HG02852 (cell line): ENCODE data around the gene SWSAP1.
"Not testable (repeated sequence)": the region's sequence is repeated elsewhere in the genome, so short reads cannot be mapped to it uniquely, and the experiment has no call there.

Experiments used
- ATAC-seq: cut with Tn5 transposase; IDR thresholded peaks from one replicate; pipeline ENCODE4 v1.9.1; 2021; ENCODE audit warnings: mild to moderate bottlenecking, moderate library complexity; ENCODE audit not compliant: unreplicated experiment

SWSAP1 gene

DNA sequence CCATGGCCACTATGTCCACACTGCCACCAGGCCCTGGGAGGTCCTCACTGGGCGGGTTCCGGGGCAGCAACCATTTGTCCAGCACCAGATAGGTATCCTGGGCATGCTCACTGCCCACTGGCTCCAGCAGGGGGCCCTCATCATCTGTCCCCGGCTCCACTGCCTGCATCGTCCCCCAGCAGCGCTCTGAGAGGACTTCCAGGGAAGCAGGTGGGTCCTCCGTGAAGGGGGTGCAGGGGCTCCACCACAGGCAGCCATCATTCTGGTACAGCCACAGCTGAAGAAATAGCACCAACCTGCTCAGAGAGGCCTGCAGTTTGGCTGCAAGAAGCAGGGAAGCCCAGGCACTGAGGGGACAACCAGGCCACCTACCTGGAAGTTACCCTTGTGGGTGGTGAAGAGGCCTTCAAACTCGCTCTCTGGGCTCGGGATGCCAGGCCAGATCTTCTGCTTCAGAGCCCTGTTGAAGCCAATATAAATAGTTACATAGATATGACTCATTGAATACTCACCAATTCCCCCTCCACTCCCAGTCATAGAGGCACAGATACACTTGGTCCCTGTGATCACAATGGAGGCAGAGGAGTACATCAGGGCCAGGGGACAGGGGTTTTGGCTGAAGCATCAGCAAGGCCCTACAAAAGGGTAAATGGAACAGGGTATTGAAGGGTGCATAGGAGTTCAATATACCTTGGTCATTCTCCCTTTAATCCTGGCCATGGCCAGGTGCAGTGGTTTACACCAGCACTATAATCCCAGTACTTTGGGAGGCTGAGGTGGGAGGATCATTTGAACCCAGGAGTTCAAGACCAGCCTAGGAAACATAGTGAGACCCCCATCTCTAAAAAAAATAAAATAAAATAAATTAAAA lies 4.1 kb downstream of the SWSAP1 start:
- no peak for ATAC-seq

GRCh38 chr19:11379269-11379845 lies 4.9 kb downstream of the SWSAP1 start:
- not testable (repeated sequence) for ATAC-seq

GRCh38 chr19:11379857-11380350 lies 5.4 kb downstream of the SWSAP1 start:
- no peak for ATAC-seq

DNA sequence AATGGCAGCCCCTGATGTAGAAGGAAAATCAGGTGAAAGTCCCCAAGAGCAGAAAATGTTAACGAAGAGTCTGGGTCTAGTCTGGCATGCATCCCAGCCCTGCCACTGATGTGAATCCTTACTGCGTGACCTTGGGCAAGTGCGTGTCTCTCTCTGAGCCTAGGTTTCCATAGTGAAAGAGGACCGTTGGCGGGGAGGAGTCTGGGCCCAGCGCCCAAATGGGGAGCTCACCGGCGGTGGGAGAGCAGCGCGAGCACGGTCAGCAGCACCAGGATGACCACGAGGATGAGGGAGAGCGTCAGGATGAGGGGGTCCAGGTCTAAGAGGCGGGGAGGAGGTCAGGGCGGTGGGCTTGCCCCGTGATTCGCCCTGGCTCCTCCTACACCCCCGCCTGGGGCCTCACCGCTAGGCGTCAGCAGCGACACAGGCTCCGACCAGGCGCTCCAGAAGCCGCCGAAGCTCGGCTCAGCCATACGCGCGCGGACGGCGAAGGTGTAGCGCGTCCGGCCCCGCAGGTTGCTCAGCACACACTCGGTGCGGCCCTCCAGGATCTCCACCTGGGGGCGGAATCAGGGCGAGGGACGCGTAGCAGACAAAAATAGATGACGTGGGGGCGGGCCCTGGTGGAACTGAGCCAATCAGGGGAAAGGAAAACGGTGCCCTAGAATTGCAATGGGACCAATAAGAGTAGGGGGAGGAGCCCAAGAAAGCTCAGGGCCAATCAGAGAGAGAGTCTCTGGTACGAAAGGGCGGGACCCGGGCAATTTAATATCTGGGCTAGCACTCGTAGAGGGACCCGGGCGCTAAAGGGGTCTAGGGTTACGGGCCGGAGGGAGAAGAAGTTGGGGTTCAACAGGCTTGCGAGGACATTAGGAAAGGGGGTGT lies 6.4 kb downstream of the SWSAP1 start:
- ATAC-seq = peak; percentile 83

- ATAC-seq = no peak
These were observed 8.6 kb downstream of the SWSAP1 start for GRCh38 chr19:11382898-11383705.

DNA sequence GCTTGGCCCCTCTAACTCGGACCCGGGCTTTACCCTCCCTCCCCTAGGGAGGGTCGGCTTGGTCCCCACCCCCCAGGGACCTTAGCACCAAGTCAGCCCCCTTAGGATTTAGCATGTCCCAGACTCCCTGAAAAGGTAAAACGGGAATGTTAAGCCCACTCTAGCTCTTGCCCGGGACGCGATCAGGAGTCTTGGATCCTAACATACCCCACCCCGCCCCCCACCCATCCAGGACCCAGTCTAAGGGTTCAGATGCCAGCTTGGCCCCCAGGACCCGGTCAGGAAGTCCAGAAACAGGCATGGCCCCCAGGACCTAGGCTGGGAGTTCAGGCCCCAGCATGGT lies 9.2 kb downstream of the SWSAP1 start:
- ATAC-seq = no peak

- no peak for ATAC-seq
These were observed 10.3 kb downstream of the SWSAP1 start for GRCh38 chr19:11384778-11385129.

DNA sequence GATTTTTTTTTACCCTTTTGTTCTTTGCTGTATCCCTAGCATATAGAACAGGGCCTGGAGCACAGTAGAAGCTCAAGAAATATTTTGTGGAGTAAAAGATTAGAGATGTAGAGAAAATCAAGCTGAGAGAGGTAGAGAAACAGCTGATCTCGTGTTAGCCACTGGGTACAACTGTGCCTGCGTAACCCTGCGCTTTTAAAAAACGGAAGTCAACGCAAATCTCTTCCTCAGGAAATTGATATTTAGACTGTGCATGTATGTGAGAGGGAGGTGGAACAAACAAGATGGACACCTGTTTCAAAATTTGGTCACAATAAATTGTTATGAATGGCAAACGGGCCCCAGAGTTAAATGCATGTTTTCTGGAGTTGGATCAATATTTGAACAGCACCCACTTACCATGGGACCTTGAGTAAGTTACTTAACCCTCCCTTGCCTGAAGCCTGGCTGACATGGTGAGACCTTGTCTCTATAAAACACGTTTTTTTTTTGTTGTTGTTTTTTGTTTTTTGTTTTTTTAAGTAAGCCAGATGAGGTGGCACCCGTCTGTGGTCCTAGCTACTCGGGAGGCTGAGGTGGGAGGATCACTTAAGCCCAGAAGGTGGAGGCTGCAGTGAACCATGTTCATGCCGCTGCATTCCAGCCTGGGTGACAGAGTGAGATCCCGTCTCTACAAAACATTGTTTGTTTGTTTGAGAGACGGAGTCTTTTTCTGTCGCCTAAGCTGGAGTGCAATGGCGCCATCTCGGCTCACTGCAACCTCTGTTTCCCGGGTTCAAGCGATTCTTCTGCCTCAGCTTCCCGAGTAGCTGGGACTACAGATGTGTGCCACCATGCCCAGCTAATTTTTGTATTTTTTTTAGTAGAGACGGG lies 12.9 kb downstream of the SWSAP1 start:
- ATAC-seq = no peak

DNA sequence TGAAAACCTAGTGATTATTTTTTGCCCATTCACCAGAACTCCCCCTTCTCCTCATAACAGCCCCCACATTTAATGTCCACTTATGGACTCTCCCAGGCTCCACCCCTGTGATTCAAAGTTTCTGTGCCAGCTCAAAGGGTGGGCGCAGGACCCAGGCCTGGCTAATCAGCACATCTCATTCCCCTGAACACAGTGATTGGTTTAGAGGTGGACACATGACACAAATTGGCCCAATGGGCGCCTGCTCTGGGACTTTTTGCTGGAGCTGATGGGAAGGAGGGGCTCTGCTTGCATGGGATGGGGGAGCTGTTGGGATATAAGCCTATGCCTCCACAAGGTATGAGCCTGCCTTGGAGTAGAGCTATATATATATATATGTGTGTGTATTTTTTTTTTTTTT lies 15.9 kb downstream of the SWSAP1 start:
- ATAC-seq = no peak

DNA sequence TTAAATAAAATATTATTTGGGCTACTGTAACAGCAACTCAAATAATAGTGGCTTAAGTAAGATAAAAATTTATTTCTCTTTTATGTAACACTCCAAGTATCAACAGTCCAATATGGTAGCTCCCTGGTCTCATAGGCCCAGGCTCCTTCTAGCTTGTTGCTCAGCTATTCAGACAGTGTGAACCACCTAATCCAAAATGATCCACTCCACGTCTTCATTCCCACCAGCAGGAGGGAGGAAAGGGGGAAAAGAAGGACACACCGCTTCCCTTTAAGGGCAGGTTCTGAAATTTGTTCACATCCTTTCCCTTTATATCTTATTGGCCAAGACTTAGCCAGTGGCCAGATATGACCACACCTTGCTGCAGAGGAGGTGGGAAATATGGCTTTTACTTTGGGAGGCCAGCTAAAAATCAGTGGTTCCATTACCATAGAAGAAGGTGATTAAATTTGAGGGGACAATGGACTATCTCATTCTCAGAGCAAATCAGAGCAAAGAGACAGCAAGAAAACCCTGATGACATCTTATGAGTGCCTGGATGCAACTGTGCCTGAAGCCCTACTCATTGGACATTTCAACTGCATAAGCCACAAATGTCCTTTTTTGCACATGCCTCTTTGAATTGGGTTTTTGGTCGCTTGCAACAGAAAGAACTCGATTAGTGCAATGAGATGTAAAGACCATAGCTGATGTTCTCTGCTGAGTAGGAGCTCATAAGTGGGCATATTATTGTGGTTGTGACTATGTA lies 16.6 kb downstream of the SWSAP1 start:
- no peak for ATAC-seq

DNA sequence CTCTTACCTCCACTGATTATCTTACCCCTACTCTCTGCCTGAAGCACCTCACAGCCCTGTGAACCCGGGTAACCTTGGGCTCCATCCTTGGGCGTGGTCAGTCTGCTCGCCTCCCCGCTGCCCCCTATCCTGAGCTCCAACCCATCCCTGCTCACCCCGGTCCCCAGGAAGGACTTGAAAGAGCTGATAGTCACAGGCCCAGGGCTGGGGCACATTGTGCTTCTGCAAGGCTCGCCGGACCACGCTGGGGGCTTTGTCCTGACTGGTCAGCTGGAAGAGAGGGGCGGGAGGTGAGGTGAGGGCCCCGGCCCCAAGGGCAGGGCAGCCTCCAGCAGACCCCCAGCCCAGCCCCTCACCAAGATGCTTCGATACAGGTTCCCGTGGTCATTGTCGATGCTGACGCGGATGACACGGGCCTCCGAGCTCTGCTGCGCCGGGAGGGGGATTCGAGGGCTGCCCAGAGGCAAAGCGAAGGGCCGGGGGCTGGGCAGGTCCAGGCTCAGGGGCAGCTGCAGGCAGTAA lies 22.7 kb downstream of the SWSAP1 start:
- no peak for ATAC-seq

DNA sequence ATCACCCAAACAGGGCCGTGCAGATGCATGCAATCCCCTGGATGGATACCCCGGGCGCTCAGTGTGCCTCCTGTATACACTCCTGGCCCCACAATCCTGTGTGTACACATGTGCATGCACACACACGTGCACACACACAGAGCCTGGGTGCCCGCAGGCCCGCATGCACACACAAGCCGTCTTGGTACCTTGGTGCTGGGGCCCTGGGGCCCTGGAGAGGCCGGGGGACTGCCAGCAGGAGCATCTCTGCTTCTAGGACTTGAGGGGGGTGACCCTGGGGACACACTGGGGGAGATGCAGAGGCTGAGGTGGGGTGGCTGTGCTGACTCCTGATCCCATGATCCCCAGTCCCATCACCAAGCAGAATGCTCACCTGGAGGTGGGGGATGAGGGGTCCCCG lies 25.2 kb downstream of the SWSAP1 start:
- no peak for ATAC-seq

- ATAC-seq = no peak
These were observed 26.3 kb downstream of the SWSAP1 start for GRCh38 chr19:11400798-11401197.

GRCh38 chr19:11401808-11402543 lies 27.5 kb downstream of the SWSAP1 start:
- ATAC-seq = no peak

- ATAC-seq = no peak
These were observed 30.2 kb downstream of the SWSAP1 start for GRCh38 chr19:11404588-11405222.

GRCh38 chr19:11405846-11406643 lies 31.6 kb downstream of the SWSAP1 start:
- no peak for ATAC-seq

DNA sequence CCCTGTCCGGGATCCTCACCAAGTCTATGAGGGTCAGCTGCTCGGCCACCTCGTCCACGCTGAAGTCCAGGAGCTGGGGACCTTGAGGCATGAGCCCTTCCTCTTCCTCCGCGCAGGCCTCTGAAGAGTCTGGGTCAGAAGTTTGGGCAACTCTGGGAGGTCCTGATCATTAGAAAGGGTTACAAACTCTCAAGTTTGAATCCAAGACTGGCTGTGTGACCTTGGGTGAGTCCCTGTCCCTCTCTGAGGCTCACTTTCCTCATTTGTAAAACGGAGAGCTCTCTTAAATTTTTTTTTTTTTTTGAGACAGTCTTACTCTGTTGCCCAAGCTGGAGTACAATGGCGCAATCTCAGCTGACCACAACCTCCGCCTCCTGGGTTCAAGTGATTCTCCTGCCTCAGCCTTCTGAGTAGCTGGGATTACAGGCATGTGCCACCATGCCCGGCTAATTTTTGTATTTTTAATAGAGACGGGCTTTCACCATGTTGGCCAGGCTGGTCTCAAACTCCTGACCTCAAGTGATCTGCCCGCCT lies 32.3 kb downstream of the SWSAP1 start:
- ATAC-seq = not testable (repeated sequence)
